ENCODE measurements around the gene KLF2.
"Not testable (repeated sequence)": the region's sequence is repeated elsewhere in the genome, so short reads cannot be mapped to it uniquely, and the experiment has no call there.

The KLF2 gene

GRCh38 chr19:16338470-16339360, 14.1 kb downstream of the KLF2 start:
- peak; percentile 80 for DNase-seq

GRCh38 chr19:16339361-16339725, 14.7 kb downstream of the KLF2 start:
- DNase-seq: no peak

- no peak for DNase-seq
Measured at GRCh38 chr19:16340092-16340491, 15.5 kb downstream of the KLF2 start.

- no peak for DNase-seq
Measured at GRCh38 chr19:16340654-16341053, 16.0 kb downstream of the KLF2 start.

GRCh38 chr19:16342002-16342715, 17.5 kb downstream of the KLF2 start:
- peak; percentile 72 for DNase-seq

- no peak for DNase-seq
Measured at GRCh38 chr19:16343156-16343555, 18.5 kb downstream of the KLF2 start.

- no peak for DNase-seq
Measured at GRCh38 chr19:16345457-16345856, 20.8 kb downstream of the KLF2 start.

- DNase-seq: not testable (repeated sequence)
Measured at GRCh38 chr19:16347099-16347498, 22.5 kb downstream of the KLF2 start.

- DNase-seq: no peak
Measured at GRCh38 chr19:16347706-16348105, 23.1 kb downstream of the KLF2 start.

GRCh38 chr19:16349551-16350152, 25.0 kb downstream of the KLF2 start:
- no peak for DNase-seq

- DNase-seq: no peak
Measured at GRCh38 chr19:16351133-16351809, 26.6 kb downstream of the KLF2 start.

- DNase-seq: no peak
Measured at GRCh38 chr19:16355293-16356043, 30.8 kb downstream of the KLF2 start.

- no peak for DNase-seq
Measured at GRCh38 chr19:16358456-16358855, 33.8 kb downstream of the KLF2 start.

GRCh38 chr19:16359074-16359473, 34.4 kb downstream of the KLF2 start:
- no peak for DNase-seq

- DNase-seq: no peak
Measured at GRCh38 chr19:16359964-16360363, 35.3 kb downstream of the KLF2 start.

- no peak for DNase-seq
Measured at GRCh38 chr19:16360738-16361137, 36.1 kb downstream of the KLF2 start.

- no peak for DNase-seq
Measured at GRCh38 chr19:16361254-16361653, 36.6 kb downstream of the KLF2 start.

GRCh38 chr19:16361926-16362325, 37.3 kb downstream of the KLF2 start:
- no peak for DNase-seq

- no peak for DNase-seq
Measured at GRCh38 chr19:16363133-16363851, 38.7 kb downstream of the KLF2 start.

GRCh38 chr19:16363852-16364230, 39.2 kb downstream of the KLF2 start:
- DNase-seq: no peak

- DNase-seq: no peak
Measured at GRCh38 chr19:16364231-16364865, 39.7 kb downstream of the KLF2 start.

All from islet precursor cell (in vitro differentiated cells).